ENCODE results near the gene APPBP2. TPM values are rescaled to one million over a fixed set of nuclear protein-coding genes. Genes with fewer than 3 reads are reported as not detected.
"Not testable (repeated sequence)": the region's sequence is repeated elsewhere in the genome, so short reads cannot be mapped to it uniquely, and the experiment has no call there.

The APPBP2 gene
- polyA plus RNA-seq, 4 donors: 5.7 to 31.5 (median 8.1) TPM

DNA sequence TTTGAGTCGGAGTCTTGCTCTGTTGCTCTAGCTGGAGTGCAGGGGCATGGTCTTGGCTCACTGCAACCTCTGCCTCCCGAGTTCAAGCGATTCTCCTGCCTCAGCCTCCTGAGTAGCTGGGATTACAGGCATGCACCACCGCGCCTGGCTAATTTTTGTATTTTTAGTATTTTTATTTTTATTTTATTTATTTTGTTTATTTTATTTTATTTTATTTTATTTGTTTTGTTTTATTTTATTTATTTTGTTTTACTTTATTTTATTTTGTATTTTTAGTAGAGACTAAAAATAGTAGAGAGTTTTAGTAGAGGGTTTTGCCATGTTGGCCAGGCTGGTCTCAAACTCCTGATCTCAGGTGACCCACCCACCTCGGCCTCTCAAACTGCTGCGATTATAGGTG is 106.2 kb downstream of the APPBP2 start:
- DNase-seq; H3K9me3 ChIP-seq (ENCODE audit: control insufficient read depth in 2 of 2, insufficient read depth in 1 of 2, low read depth in 1 of 2, low read length in 1 of 2); H3K4me1 ChIP-seq (ENCODE audit: control insufficient read depth in 3 of 3, insufficient read depth in 2 of 3, low read depth in 1 of 3, low read length in 2 of 3); H3K27ac ChIP-seq (ENCODE audit: low read depth in 1 of 3, low read length in 2 of 3); H3K4me3 ChIP-seq (ENCODE audit: low read depth in 1 of 3, low read length in 3 of 3); H3K27me3 ChIP-seq (ENCODE audit: control insufficient read depth in 3 of 3, insufficient read depth in 3 of 3, low read length in 3 of 3); H3K36me3 ChIP-seq (ENCODE audit: control insufficient read depth in 3 of 3, insufficient read depth in 2 of 3, low read depth in 1 of 3, low read length in 3 of 3); FAIRE-seq: not testable (repeated sequence)
- WGBS, 3 donors: 93 to 96% (median 96%) methylated on average over 7 of the region's 7 CpGs

- not testable (repeated sequence) for H3K36me3 ChIP-seq (ENCODE audit: control insufficient read depth in 3 of 3, insufficient read depth in 2 of 3, low read depth in 1 of 3, low read length in 3 of 3); H3K27me3 ChIP-seq (ENCODE audit: control insufficient read depth in 3 of 3, insufficient read depth in 3 of 3, low read length in 3 of 3); H3K9me3 ChIP-seq (ENCODE audit: control insufficient read depth in 2 of 2, insufficient read depth in 1 of 2, low read depth in 1 of 2, low read length in 1 of 2); H3K4me1 ChIP-seq (ENCODE audit: control insufficient read depth in 3 of 3, insufficient read depth in 2 of 3, low read depth in 1 of 3, low read length in 2 of 3); DNase-seq; H3K27ac ChIP-seq (ENCODE audit: low read depth in 1 of 3, low read length in 2 of 3); H3K4me3 ChIP-seq (ENCODE audit: low read depth in 1 of 3, low read length in 3 of 3); FAIRE-seq
- 91 to 92% (median 92%) methylated on average over 4 of the region's 4 CpGs for WGBS, 3 donors
Observed at GRCh38 chr17:60419003-60419402, 107.0 kb downstream of the APPBP2 start.

DNA sequence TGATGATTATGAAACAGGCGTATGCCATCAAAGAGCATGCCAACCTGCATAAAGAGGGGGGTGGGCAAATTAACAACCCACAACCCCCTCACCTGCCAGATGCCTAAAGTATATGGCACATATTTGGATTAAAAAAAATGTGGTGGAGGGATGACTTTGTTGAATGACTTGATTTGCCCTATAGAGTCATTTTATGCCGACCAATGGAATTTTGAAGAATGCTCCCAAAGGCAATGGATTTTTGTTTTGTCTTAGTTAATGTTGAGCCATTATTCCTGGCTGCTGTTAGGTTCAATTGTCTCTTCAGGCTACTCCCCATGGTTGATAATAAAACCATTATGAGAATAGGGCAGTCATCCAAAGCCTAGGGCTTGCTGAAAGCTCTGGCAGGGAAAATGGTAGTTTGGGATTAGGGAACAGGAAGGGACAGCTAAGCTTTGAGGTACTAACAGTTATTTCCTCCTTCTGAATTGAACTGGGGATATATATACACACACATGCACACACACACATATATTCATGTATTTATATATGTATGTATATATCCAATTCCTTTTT is 109.6 kb downstream of the APPBP2 start:
- Histone ChIP-seq H3K27ac (ENCODE audit: low read depth in 1 of 3, low read length in 2 of 3) (no peak overlapping the region), H3K4me3 (ENCODE audit: low read depth in 1 of 3, low read length in 3 of 3) (no peak overlapping the region), H3K9me3 (ENCODE audit: control insufficient read depth in 2 of 2, insufficient read depth in 1 of 2, low read depth in 1 of 2, low read length in 1 of 2) (no peaks in the 10 kb centered on the region), H3K27me3 (ENCODE audit: control insufficient read depth in 3 of 3, insufficient read depth in 3 of 3, low read length in 3 of 3) (no peaks in the 10 kb centered on the region), H3K4me1 (ENCODE audit: control insufficient read depth in 3 of 3, insufficient read depth in 2 of 3, low read depth in 1 of 3, low read length in 2 of 3) (peaks cover 0 to 4% (median 0%) of the 10 kb centered on the region in 3 donors), H3K36me3 (ENCODE audit: control insufficient read depth in 3 of 3, insufficient read depth in 2 of 3, low read depth in 1 of 3, low read length in 3 of 3) (no peaks in the 10 kb centered on the region)
- 85 to 86% (median 86%) methylated on average over 2 of the region's 2 CpGs for WGBS, 3 donors
- no peak for DNase-seq
- no peak for FAIRE-seq

GRCh38 chr17:60415146-60415545 is 110.9 kb downstream of the APPBP2 start:
- Histone ChIP-seq H3K36me3 (ENCODE audit: control insufficient read depth in 3 of 3, insufficient read depth in 2 of 3, low read depth in 1 of 3, low read length in 3 of 3) (no peaks in the 10 kb centered on the region), H3K4me3 (ENCODE audit: low read depth in 1 of 3, low read length in 3 of 3) (no peak overlapping the region), H3K27ac (ENCODE audit: low read depth in 1 of 3, low read length in 2 of 3) (no peak overlapping the region), H3K4me1 (ENCODE audit: control insufficient read depth in 3 of 3, insufficient read depth in 2 of 3, low read depth in 1 of 3, low read length in 2 of 3) (no peaks in the 10 kb centered on the region), H3K9me3 (ENCODE audit: control insufficient read depth in 2 of 2, insufficient read depth in 1 of 2, low read depth in 1 of 2, low read length in 1 of 2) (no peaks in the 10 kb centered on the region), H3K27me3 (ENCODE audit: control insufficient read depth in 3 of 3, insufficient read depth in 3 of 3, low read length in 3 of 3) (no peaks in the 10 kb centered on the region)
- WGBS, 3 donors: 90 to 93% (median 91%) methylated on average over 1 of the region's 1 CpG
- DNase-seq (no peak), FAIRE-seq (no peak)

DNA sequence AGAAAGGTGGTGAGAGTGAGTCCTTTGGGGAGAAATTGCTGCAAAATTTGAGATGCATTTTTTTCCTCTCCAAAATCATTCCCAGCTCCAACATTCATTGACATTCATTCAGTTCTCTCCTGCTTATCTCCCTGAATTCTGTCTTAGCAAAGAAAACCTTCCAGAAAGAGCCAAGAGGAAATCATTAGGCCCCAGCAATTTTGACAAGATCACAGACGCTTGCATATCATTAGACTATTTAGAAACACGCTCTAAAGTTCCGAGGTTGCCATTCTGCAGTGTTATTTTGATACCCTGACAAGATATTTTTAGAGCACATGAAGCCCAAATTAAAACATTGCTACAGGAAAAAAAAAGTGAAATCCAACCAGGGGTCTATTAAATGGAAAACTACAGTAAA is 113.3 kb downstream of the APPBP2 start:
- Histone ChIP-seq H3K9me3 (ENCODE audit: control insufficient read depth in 2 of 2, insufficient read depth in 1 of 2, low read depth in 1 of 2, low read length in 1 of 2) (no peaks in the 10 kb centered on the region), H3K27me3 (ENCODE audit: control insufficient read depth in 3 of 3, insufficient read depth in 3 of 3, low read length in 3 of 3) (no peaks in the 10 kb centered on the region), H3K36me3 (ENCODE audit: control insufficient read depth in 3 of 3, insufficient read depth in 2 of 3, low read depth in 1 of 3, low read length in 3 of 3) (no peaks in the 10 kb centered on the region), H3K4me1 (ENCODE audit: control insufficient read depth in 3 of 3, insufficient read depth in 2 of 3, low read depth in 1 of 3, low read length in 2 of 3) (no peaks in the 10 kb centered on the region), H3K4me3 (ENCODE audit: low read depth in 1 of 3, low read length in 3 of 3) (no peak overlapping the region), H3K27ac (ENCODE audit: low read depth in 1 of 3, low read length in 2 of 3) (no peak overlapping the region)
- WGBS, 3 donors: 85 to 95% (median 86%) methylated on average over 3 of the region's 3 CpGs
- FAIRE-seq (no peak), DNase-seq (no peak)

DNA sequence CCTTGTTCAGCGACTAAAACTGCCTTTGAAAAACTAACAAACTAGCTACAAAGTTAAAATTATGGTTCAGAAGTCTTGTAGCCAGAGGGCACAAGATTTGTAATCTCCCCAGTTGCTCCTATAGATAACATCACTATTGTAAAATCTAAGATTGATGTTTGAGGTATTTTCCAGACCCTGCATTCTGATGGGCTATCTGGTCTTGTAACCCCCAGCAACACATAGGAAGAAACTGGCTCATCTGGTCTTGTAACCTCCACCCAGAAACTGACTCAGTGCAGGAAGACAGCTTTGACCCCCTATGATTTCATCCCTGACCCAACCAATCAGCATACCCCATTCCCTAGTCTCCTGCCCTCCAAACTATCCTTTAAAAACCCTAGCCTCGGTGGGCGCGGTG is 116.0 kb downstream of the APPBP2 start:
- Histone ChIP-seq H3K9me3 (ENCODE audit: control insufficient read depth in 2 of 2, insufficient read depth in 1 of 2, low read depth in 1 of 2, low read length in 1 of 2) (no peaks in the 10 kb centered on the region), H3K4me3 (ENCODE audit: low read depth in 1 of 3, low read length in 3 of 3) (no peak overlapping the region), H3K36me3 (ENCODE audit: control insufficient read depth in 3 of 3, insufficient read depth in 2 of 3, low read depth in 1 of 3, low read length in 3 of 3) (no peaks in the 10 kb centered on the region), H3K27me3 (ENCODE audit: control insufficient read depth in 3 of 3, insufficient read depth in 3 of 3, low read length in 3 of 3) (no peaks in the 10 kb centered on the region), H3K27ac (ENCODE audit: low read depth in 1 of 3, low read length in 2 of 3) (no peak overlapping the region), H3K4me1 (ENCODE audit: control insufficient read depth in 3 of 3, insufficient read depth in 2 of 3, low read depth in 1 of 3, low read length in 2 of 3) (no peaks in the 10 kb centered on the region)
- no peak for DNase-seq
- FAIRE-seq: no peak
- 93 to 98% (median 96%) methylated on average over 4 of the region's 4 CpGs for WGBS, 3 donors

DNA sequence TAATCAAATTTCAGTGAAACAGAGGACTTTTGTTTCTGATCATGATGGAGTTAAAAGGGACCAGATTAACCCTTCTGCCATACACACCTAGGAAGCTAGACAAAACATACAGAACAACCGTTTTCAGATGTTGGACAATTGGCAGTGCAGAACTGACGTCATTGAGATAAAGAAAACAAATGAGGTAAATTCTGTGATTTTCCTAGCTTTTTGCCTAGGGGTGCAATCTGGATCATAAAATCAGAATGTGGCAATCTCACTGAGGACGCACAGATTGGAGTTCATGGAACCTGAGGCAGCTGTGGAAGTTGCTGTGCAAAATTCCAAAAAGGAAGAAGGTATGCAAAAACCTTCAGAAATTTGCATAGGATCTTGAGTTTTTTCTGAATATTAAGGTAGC is 119.2 kb downstream of the APPBP2 start:
- Histone ChIP-seq H3K27me3 (ENCODE audit: control insufficient read depth in 3 of 3, insufficient read depth in 3 of 3, low read length in 3 of 3) (no peaks in the 10 kb centered on the region), H3K4me1 (ENCODE audit: control insufficient read depth in 3 of 3, insufficient read depth in 2 of 3, low read depth in 1 of 3, low read length in 2 of 3) (no peaks in the 10 kb centered on the region), H3K9me3 (ENCODE audit: control insufficient read depth in 2 of 2, insufficient read depth in 1 of 2, low read depth in 1 of 2, low read length in 1 of 2) (no peaks in the 10 kb centered on the region), H3K36me3 (ENCODE audit: control insufficient read depth in 3 of 3, insufficient read depth in 2 of 3, low read depth in 1 of 3, low read length in 3 of 3) (no peaks in the 10 kb centered on the region), H3K4me3 (ENCODE audit: low read depth in 1 of 3, low read length in 3 of 3) (no peak overlapping the region), H3K27ac (ENCODE audit: low read depth in 1 of 3, low read length in 2 of 3) (no peak overlapping the region)
- FAIRE-seq (no peak), DNase-seq (no peak)
- WGBS, 3 donors: 64 to 79% (median 77%) methylated on average over 3 of the region's 3 CpGs

- DNase-seq (no peak), FAIRE-seq (no peak)
- Histone ChIP-seq H3K4me3 (ENCODE audit: low read depth in 1 of 3, low read length in 3 of 3) (no peak overlapping the region), H3K4me1 (ENCODE audit: control insufficient read depth in 3 of 3, insufficient read depth in 2 of 3, low read depth in 1 of 3, low read length in 2 of 3) (no peaks in the 10 kb centered on the region), H3K27me3 (ENCODE audit: control insufficient read depth in 3 of 3, insufficient read depth in 3 of 3, low read length in 3 of 3) (no peaks in the 10 kb centered on the region), H3K27ac (ENCODE audit: low read depth in 1 of 3, low read length in 2 of 3) (no peak overlapping the region), H3K9me3 (ENCODE audit: control insufficient read depth in 2 of 2, insufficient read depth in 1 of 2, low read depth in 1 of 2, low read length in 1 of 2) (no peaks in the 10 kb centered on the region), H3K36me3 (ENCODE audit: control insufficient read depth in 3 of 3, insufficient read depth in 2 of 3, low read depth in 1 of 3, low read length in 3 of 3) (no peaks in the 10 kb centered on the region)
- 84 to 90% (median 88%) methylated on average over 6 of the region's 6 CpGs for WGBS, 3 donors
Observed at GRCh38 chr17:60403962-60404361, 122.1 kb downstream of the APPBP2 start.

DNA sequence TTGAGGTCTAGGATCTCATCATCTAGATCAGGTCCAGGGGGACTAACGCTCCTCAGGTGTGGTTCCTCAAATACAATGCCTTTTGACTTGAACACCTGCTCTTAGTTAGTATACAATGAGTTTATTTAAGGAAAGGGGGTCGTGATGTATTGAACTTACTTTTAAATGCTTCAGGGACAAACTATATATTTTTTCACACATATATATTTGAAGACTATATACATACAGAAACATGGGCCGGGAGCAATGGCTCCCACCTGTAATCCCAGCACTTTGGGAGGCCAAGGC is 122.6 kb downstream of the APPBP2 start:
- H3K9me3 ChIP-seq (ENCODE audit: control insufficient read depth in 2 of 2, insufficient read depth in 1 of 2, low read depth in 1 of 2, low read length in 1 of 2): no peaks in the 10 kb centered on the region
- 71 to 84% (median 75%) methylated on average over 3 of the region's 3 CpGs for WGBS, 3 donors
- FAIRE-seq (no peak), DNase-seq (no peak)
- H3K27me3 ChIP-seq (ENCODE audit: control insufficient read depth in 3 of 3, insufficient read depth in 3 of 3, low read length in 3 of 3): no peaks in the 10 kb centered on the region
- H3K27ac ChIP-seq (ENCODE audit: low read depth in 1 of 3, low read length in 2 of 3): no peak overlapping the region
- H3K4me3 ChIP-seq (ENCODE audit: low read depth in 1 of 3, low read length in 3 of 3): no peak overlapping the region
- H3K36me3 ChIP-seq (ENCODE audit: control insufficient read depth in 3 of 3, insufficient read depth in 2 of 3, low read depth in 1 of 3, low read length in 3 of 3): no peaks in the 10 kb centered on the region
- no peaks in the 10 kb centered on the region for H3K4me1 ChIP-seq (ENCODE audit: control insufficient read depth in 3 of 3, insufficient read depth in 2 of 3, low read depth in 1 of 3, low read length in 2 of 3)

Data from small intestine (tissue), 7 donors.